GM10248 (cell line): ENCODE results near the gene CMPK1.
"Not testable (repeated sequence)": the region's sequence is repeated elsewhere in the genome, so short reads cannot be mapped to it uniquely, and the experiment has no call there.

Source experiments
- CTCF ChIA-PET: fragments of 300-600 bp; sonication (Branson Sonifier 250); formaldehyde crosslinking; extraction: SDS; loops from one replicate; lab custom pipeline; 2021; ENCODE audit warnings: antibody characterized with exemption; lab: Yijun Ruan, JAX
- POLR2A ChIA-PET: fragments of 350-650 bp; sonication (Branson Sonifier 250); formaldehyde crosslinking; extraction: SDS; loops from one replicate; lab custom pipeline; 2020; ENCODE audit warnings: antibody characterized with exemption; lab: Yijun Ruan, JAX
- DNase-seq: peaks from one replicate; pipeline ENCODE4 v3.0.0; 2012; ENCODE audit errors: extremely low spot score
- TF ChIP-seq, protein P1 (sequence below): IDR thresholded peaks from 2 replicates; pipeline ENCODE4 v1.5.1; 2012; ENCODE audit warnings: mild to moderate bottlenecking, low read depth; ENCODE audit errors: extremely low read depth, missing control alignments, control extremely low read depth

CMPK1 gene

DNA sequence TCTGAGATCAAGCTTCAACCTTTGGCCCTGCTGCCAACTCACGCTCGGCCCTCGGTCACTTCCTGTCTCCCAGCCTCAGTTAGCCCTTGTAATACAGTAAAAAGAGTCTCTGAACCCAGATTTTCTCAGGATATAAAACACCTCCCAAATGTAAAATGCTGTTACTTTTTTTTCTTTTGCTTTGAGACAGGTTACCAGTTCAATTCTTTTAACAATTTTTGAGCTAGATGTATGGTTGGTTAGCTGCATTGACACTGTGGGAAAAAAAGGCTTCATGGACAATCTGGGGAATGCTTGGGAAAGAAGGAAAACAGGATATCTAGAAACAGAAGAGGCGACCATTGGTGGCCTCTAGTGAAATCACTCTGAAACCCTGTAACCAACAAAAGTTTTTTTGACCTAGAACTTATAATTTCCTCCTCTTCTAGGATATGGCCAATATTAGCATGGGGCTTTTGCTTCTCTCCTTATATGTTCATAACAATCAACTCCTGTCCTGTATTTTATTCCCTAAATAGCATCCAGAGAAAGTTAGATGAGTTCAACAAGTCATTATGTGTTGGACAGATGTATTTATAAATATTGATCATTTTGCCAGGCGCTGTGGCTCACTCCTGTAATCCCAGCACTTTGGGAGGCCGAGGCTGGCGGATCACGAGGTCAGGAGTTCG lies 1.3 kb downstream of the CMPK1 start:
- TF ChIP-seq, protein P1, sequence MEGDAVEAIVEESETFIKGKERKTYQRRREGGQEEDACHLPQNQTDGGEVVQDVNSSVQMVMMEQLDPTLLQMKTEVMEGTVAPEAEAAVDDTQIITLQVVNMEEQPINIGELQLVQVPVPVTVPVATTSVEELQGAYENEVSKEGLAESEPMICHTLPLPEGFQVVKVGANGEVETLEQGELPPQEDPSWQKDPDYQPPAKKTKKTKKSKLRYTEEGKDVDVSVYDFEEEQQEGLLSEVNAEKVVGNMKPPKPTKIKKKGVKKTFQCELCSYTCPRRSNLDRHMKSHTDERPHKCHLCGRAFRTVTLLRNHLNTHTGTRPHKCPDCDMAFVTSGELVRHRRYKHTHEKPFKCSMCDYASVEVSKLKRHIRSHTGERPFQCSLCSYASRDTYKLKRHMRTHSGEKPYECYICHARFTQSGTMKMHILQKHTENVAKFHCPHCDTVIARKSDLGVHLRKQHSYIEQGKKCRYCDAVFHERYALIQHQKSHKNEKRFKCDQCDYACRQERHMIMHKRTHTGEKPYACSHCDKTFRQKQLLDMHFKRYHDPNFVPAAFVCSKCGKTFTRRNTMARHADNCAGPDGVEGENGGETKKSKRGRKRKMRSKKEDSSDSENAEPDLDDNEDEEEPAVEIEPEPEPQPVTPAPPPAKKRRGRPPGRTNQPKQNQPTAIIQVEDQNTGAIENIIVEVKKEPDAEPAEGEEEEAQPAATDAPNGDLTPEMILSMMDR: no peak
- no peak for DNase-seq
- ChIA-PET CTCF (interaction anchor here (0.6 to 2.0 kb wide), 6 partner anchors 9 to 101 kb away, joined by 3 to 7 read pairs (median 3); partner anchors contain the start of gene STIL), POLR2A (interaction anchor here (1.3 to 1.9 kb wide), 3 partner anchors 17 to 103 kb away, joined by 3 to 10 read pairs (median 8); partner anchors contain the start of genes FOXD2 and STIL)

DNA sequence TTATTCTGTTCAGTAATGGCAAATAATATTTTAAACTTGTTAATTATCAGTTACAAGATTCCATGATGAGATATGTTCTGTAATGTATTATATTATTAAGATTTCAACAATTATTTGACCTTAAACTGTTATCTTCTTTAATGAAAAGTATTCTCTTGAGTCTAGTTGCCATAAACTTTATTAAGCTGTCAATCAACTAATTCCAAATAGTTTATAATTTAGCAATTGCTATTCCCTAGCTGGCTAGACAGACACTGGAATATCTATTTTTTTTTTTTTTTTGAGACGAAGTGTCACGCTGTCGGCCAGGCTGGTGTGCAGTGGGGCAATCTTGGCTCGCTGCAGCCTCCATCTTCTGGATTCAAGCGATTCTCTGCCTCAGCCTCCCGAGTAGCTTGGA lies 3.8 kb downstream of the CMPK1 start:
- CTCF ChIA-PET: interaction anchor here (1.1 to 1.9 kb wide), 3 partner anchors 12 to 99 kb away, joined by 3 to 5 read pairs (median 4); no protein-coding TSS in a partner anchor
- POLR2A ChIA-PET: no interaction called here
- no peak for DNase-seq
- TF ChIP-seq, protein P1: no peak

DNA sequence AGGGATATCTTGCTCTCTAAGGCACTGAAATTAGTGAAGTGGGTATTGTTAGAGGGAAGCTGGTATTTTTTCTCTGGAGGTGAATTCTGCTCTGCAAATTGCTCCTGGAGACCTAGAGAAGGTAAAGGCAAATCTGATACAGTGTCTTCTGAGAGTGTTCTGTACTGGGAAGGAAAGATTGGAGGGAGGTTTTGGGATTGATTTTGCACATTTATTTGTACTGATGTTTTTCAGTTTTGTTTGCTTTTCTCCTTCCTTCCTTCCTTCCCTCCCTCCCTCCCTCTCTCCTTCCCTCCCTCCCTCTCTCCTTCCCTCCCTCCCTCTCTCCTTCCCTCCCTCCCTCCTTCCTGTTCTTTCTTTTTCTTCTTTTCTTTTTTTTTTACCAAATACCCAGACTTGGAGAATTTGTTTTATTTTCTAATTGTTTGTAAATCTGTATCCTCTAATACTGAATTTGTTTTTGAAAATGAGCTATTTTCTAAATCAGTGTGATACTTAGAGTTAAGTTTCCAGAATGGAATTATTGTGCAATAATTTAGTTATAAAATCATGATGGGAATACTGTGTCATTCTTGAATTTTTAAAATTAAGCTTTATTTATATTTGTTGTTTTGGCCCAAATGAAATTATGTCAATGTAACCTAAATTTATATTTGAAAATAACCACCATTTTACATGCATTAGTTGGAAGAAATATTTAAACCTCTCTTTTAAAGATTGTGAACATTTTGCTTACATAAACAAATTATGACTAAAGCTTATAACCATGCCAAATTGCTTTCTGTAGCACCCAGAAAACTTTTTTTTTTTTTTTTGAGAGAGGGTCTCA lies 4.9 kb downstream of the CMPK1 start:
- TF ChIP-seq, protein P1: no peak
- ChIA-PET POLR2A (no interaction called here), CTCF (interaction anchor here (1.1 to 1.5 kb wide), 3 partner anchors 12 to 33 kb away, joined by 3 to 4 read pairs (median 3); no protein-coding TSS in a partner anchor)
- DNase-seq: no peak

DNA sequence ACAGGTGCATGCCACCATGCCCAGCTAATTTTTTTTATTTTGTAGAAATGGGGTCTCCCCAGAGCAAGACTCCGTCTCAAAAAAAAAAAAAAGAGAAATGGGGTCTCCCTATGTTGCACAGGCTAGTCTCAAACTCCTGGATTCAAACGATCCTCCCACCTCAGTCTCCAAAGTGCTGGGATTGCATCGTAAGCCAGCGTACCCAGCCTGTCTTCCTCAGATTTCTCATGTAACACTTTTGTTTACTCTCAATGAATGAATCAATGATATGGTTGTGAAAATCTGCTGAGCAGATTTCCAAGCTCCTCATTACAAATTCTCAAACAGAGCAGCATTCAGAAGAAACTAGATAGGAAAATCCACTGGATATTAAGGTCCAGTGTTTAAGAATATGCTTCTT lies 6.6 kb downstream of the CMPK1 start:
- TF ChIP-seq, protein P1: no peak
- no peak for DNase-seq
- ChIA-PET CTCF (no interaction called here), POLR2A (interaction anchor here (0.7 kb wide), 1 partner anchor 147 kb away, joined by 3 read pairs; no protein-coding TSS in a partner anchor)

DNA sequence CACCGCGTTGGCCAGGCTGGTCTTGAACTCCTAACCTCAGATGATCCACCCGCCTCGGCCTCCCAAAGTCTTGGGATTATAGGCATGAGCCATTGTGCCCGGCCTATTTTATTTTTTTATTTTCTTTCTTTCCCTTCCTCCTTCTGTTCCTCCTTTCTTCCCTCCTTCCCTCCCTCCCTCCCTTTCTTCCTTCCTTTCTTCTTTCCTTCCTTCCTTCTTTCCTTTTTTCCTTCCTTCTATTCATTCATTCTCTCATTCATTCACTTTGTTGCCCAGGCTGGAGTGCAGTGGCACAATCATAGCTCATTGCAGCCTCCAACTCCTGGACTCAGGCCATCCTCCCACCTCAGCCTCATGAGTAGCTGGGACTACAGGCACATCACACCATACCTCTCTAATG lies 13.4 kb downstream of the CMPK1 start:
- CTCF ChIA-PET: interaction anchor here (1.9 to 2.3 kb wide), 2 partner anchors 91 to 154 kb away, joined by 4 read pairs; partner anchors contain the start of gene FOXD2
- POLR2A ChIA-PET: not testable (repeated sequence)

DNA sequence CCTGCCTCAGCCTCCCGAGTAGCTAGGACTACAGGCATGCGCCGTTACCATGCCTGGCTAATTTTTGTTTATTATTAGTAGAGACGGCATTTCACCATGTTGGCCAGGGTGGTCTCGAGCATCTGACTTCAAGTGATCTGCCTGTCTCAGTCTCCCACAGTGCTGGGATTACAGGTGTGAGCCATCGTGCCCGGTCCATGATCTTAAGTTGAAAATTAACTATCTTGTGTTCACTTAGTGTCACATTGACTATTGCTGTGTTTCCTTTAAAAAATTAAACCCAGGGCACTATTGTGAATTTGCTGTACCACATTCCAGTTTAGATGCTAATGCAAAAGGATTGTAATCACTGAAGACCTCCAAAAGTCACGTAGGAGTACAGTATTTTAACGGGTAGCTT lies 14.1 kb downstream of the CMPK1 start:
- no peak for DNase-seq
- TF ChIP-seq, protein P1: no peak
- ChIA-PET POLR2A (no interaction called here), CTCF (interaction anchor here (1.0 to 2.3 kb wide), 5 partner anchors 17 to 155 kb away, joined by 3 to 4 read pairs (median 3); partner anchors contain the start of gene FOXD2)

More for the DNA sequence above, 13.4 kb downstream of the CMPK1 start:
- DNase-seq: not testable (repeated sequence)
